GM19193 (cell line): ENCODE results near the gene PTRHD1.

Experiments used
- POLR2A ChIP-seq: IDR thresholded peaks from 4 replicates; pipeline ENCODE4 v1.6.1; 2011; ENCODE audit not compliant: insufficient read depth, insufficient read length; ENCODE audit errors: extremely low read depth

PTRHD1 gene, protein sequence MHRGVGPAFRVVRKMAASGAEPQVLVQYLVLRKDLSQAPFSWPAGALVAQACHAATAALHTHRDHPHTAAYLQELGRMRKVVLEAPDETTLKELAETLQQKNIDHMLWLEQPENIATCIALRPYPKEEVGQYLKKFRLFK

GRCh38 chr2:24792874-24793760, at the start of gene PTRHD1, which contains the start of gene CENPO:
TSS of gene PTRHD1 (minus strand) at chr2:24793391. CDS start at chr2:24793377, 14 bp downstream.
TSS of gene CENPO (plus strand) at chr2:24793425. CDS start at chr2:24793920, 495 bp downstream.
- peak; percentile 89 for TF ChIP-seq POLR2A

DNA sequence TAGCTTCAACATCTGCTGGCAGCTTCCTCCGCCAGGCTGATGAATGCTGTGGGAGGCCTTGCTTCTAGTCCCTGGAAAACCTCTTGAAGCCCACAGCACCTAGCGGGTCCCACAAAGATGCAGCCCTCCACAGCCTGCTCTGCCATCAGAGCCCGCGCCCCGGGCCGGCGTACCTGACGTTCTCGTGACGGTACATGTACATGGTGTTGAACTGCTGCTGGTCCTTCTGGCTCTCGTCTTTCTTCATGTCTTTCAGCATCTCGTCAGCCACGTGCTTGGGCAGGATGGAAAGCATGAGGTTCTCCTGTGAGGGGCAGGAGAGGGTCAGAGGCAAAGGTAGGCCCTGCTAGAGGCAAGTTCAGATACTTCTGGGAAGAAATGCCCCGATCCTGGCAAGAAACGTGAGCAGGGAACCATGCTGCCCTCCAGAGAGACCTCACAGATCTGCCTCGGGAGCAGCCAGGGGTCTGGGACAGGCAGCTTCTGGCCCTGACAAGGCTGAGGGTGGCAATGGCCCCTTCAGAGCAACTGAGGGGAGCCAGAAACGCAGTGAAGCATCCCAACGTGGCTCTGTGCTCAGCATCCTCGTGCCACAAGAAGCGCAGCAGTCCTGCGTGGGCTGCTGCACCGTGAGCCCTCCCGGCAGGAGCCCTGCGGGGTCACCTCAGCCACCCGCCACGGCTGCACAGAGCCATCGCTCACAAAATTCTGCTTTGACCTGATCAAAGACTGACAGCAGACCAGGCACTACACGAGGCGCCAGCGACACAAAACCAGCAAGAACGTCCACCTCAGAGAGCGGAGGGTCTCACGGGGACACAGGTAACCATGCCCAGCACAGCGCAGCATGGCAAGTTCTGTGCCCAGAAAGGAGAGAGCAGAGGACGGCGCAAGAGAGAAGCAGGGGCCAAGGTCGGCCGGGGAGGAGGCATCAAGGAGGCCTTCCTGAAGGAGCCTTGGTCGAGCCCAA, 49.2 kb upstream of the PTRHD1 start:
- no peak for TF ChIP-seq POLR2A

GRCh38 chr2:24840962-24841945, 48.1 kb upstream of the PTRHD1 start:
- no peak for TF ChIP-seq POLR2A

GRCh38 chr2:24840164-24840869, 47.1 kb upstream of the PTRHD1 start:
- no peak for TF ChIP-seq POLR2A

DNA sequence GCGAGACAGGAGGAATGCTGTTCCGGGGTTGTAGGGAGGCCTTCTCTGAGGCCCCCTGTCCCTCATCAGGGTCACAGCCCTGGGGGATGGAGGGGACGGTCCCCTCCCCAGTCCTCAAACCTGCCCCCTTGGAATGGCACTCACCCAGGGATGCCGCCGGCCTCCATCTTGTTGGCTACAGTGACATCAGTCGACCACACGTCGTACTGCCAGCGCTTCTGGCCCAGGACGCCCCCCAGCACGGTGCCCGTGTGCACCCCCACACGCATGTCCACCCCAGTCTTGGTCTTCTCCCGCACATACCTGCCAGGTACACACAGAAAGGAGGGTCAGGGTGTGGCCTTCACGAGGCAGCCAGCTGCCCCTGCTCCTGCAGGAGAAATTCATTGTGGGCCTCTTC, 46.5 kb upstream of the PTRHD1 start:
- no peak for TF ChIP-seq POLR2A

- no peak for TF ChIP-seq POLR2A
Observed at GRCh38 chr2:24838541-24838940, 45.4 kb upstream of the PTRHD1 start.

DNA sequence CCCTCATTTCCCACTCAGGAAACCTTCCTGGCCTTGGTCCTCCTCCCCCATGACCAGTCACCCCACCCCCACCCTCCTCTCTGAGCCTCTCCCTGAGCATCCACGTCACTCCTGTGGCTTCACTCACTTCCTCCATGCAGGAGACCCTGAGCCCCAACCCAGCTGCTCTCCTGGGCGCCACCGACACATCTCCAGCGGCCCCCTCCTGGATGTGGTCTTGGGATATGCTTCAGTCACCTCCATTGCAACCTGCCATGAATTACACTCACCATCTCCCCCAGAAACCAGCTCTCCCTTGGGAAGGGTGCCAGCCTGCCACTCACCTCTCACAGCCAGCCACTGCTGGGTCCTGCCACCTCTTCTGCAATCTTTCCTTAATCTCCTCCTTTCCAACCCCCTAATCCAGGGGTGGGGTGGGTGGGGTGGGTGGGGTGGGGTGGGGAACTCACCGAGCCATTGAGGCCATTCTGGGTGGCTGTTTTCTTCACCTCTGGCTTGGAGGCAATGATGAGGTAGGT, 44.9 kb upstream of the PTRHD1 start:
- TF ChIP-seq POLR2A, result no peak

DNA sequence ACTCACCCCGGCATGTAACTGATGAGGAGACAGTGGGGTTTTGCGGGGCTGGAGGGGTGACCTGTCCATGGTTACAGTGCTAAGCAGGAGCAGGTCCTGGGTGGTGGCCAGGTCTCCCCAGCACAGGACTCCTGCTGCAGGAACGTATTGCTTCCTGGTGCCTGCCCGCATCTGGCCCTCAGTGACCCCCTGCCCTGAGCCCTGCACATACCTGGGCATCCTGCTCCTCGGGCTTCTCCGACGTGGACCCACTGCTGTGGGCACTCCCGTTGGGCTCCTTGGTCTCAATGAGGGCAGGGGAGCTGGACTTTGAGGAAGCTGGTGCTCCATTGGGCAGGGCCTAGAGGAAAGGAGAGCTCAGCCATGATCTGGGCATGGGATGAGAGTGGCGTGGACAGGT, 43.5 kb upstream of the PTRHD1 start:
- TF ChIP-seq POLR2A, result no peak

- TF ChIP-seq POLR2A, result no peak
Observed at GRCh38 chr2:24836206-24836605, 43.0 kb upstream of the PTRHD1 start.

DNA sequence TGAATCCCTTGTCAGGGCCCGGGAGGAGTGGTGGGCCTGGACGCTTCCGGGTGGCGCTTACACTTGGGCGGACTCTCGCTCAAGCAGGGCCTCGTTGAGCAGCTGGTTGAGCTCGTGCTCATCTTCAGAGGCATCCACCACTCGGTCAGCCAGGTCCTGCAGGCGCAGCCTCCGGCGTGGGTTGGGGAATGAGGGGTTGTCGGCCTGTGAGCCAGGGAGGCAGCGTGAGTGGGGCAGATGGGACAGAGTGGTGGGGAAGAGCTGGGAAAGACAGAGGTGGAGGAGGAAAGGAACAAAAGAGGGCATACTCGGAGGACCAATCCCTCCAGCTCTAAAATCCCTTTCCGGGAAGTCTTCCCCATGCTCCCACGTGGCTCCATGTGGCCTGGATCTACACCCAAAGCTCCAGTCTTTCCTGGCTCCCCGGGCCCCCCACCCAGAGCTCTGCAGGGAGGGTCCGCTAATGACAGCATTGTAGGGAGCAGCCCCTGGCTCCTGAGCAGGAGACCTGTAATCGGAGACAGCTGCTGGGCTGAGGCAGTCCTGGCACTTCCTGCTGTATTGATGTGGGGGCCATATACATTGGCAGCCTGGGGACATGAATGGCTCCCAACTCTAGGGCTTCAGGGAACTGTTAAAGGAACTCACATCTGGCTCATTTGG, 41.7 kb upstream of the PTRHD1 start:
- no peak for TF ChIP-seq POLR2A

GRCh38 chr2:24833821-24834732, 40.9 kb upstream of the PTRHD1 start:
- TF ChIP-seq POLR2A, result peak; percentile 2
